ENCODE data around the gene SYP. TPM values are rescaled to one million over a fixed set of nuclear protein-coding genes. Genes with fewer than 3 reads are reported as not detected.

SYP gene
- total RNA-seq, 4 donors from 2014 or later, result 2.0 to 4.4 (median 3.0) TPM; not detected in 1

DNA sequence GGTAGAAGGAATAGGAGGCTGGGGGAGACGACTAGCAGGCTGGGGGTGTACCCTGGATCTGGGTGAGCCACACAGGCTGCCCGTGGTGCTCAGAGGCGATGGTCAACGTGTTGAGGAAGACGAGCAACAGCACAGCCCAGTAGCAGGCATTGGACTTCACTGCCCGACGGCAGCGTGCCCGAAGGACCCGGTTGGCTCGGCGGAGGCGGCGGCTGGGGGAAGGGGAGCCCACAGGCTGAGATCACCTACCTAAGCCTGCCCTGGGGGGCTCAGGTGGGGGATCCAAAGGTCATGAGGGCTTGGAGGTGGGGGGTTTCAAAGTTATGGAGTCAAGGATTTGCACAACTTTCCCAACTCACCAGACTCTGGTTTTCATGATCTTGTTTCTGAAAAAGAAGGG is 25.9 kb upstream of the SYP start:
- DNase-seq, result no peak
- Histone ChIP-seq H3K4me3 (no peak overlapping the region), H3K27me3 (no peaks in the 10 kb centered on the region), H3K36me3 (no peaks in the 10 kb centered on the region), H3K9me3 (no peaks in the 10 kb centered on the region), H3K4me1 (no peaks in the 10 kb centered on the region), H3K27ac (no peak overlapping the region)
- intact Hi-C loops (cut with DNase I; ENCODE audit: low total_unique reads), result no loop called here
- TF ChIP-seq POLR2A (IDR thresholded peaks at IDR 0.05), result no peak
- TF ChIP-seq, protein P1, sequence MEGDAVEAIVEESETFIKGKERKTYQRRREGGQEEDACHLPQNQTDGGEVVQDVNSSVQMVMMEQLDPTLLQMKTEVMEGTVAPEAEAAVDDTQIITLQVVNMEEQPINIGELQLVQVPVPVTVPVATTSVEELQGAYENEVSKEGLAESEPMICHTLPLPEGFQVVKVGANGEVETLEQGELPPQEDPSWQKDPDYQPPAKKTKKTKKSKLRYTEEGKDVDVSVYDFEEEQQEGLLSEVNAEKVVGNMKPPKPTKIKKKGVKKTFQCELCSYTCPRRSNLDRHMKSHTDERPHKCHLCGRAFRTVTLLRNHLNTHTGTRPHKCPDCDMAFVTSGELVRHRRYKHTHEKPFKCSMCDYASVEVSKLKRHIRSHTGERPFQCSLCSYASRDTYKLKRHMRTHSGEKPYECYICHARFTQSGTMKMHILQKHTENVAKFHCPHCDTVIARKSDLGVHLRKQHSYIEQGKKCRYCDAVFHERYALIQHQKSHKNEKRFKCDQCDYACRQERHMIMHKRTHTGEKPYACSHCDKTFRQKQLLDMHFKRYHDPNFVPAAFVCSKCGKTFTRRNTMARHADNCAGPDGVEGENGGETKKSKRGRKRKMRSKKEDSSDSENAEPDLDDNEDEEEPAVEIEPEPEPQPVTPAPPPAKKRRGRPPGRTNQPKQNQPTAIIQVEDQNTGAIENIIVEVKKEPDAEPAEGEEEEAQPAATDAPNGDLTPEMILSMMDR (IDR thresholded peaks at IDR 0.05), result no peak

DNA sequence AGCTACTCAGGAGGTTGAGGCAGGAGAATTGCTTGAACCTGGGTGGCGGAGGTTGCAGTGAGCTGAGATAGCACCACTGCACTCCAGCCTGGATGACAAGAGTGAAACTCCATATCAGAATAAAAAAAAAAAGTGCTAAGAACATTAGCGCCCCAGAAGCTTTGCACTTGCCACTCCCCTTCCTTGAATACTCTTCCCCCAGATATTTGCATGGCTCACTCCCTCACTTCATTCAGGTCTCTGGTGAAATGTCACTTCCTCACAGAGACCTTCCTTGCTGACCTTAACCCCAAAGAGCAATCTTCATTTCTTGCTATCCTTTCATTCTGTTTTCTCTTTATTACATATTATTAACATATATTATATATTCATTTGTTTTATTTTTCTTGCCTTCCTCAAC is 21.9 kb upstream of the SYP start:
- Histone ChIP-seq H3K9me3 (no peaks in the 10 kb centered on the region), H3K36me3 (no peaks in the 10 kb centered on the region), H3K27ac (no peak overlapping the region), H3K4me3 (no peak overlapping the region), H3K4me1 (no peaks in the 10 kb centered on the region), H3K27me3 (no peaks in the 10 kb centered on the region)
- intact Hi-C loops (cut with DNase I; ENCODE audit: low total_unique reads), result no loop called here
- DNase-seq, result no peak
- no peak for TF ChIP-seq POLR2A (IDR thresholded peaks at IDR 0.05)
- TF ChIP-seq, protein P1 (IDR thresholded peaks at IDR 0.05), result no peak

DNA sequence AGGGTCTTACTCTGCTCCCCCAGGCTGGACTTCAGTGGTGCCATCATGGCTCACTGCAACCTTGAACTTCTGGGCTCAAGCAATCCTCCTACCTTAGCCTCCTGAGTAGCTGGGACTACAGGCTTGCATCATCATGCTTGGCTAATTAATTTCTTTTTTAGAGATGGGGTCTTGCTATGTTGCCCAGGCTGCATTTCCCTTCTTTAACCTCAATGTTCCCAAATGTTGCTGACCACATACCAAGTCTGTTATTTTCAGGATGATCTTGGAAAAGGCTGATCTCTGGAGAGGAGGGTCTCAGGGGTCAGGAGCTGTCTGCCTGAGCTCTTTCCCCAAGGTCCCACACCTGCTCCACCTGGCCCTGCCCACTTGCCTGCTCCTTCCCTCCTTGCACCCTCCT is 20.1 kb upstream of the SYP start:
- H3K27me3 ChIP-seq, result no peaks in the 10 kb centered on the region
- H3K4me3 ChIP-seq, result no peak overlapping the region
- intact Hi-C loops (cut with DNase I; ENCODE audit: low total_unique reads), result no loop called here
- no peaks in the 10 kb centered on the region for H3K4me1 ChIP-seq
- no peak overlapping the region for H3K27ac ChIP-seq
- no peaks in the 10 kb centered on the region for H3K36me3 ChIP-seq
- no peak for TF ChIP-seq POLR2A (IDR thresholded peaks at IDR 0.05)
- TF ChIP-seq, protein P1 (IDR thresholded peaks at IDR 0.05), result no peak
- no peaks in the 10 kb centered on the region for H3K9me3 ChIP-seq
- no peak for DNase-seq

GRCh38 chrX:49214996-49215526 is 15.1 kb upstream of the SYP start:
- no peaks in the 10 kb centered on the region for H3K27me3 ChIP-seq
- no peaks in the 10 kb centered on the region for H3K4me1 ChIP-seq
- no peak for TF ChIP-seq POLR2A (IDR thresholded peaks at IDR 0.05)
- TF ChIP-seq, protein P1 (IDR thresholded peaks at IDR 0.05), result no peak
- H3K4me3 ChIP-seq, result no peak overlapping the region
- DNase-seq, result no peak
- H3K36me3 ChIP-seq, result no peaks in the 10 kb centered on the region
- H3K27ac ChIP-seq, result no peak overlapping the region
- intact Hi-C loops (cut with DNase I; ENCODE audit: low total_unique reads), result no loop called here
- no peaks in the 10 kb centered on the region for H3K9me3 ChIP-seq

DNA sequence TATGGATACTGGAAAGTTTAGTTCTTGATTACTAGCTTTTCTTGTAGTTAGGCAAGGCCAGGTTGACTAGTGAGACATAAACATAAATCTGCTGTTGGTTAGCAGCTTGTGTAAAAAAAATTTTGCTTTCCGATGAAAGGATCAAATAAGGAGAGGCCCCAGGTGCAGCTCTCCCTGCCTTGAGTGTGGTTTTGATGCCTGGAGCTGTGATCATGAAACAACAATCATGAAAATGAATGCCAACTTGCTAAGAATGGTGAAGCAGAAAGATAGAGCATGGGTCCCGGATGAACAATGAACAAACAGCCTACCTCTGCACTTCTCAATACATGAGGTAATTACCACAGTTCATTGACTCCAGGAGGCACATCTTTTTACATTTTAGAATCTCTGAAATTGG is 14.4 kb upstream of the SYP start:
- Histone ChIP-seq H3K36me3 (no peaks in the 10 kb centered on the region), H3K27me3 (no peaks in the 10 kb centered on the region), H3K27ac (no peak overlapping the region), H3K9me3 (no peaks in the 10 kb centered on the region), H3K4me1 (no peaks in the 10 kb centered on the region), H3K4me3 (no peak overlapping the region)
- no peak for TF ChIP-seq POLR2A (IDR thresholded peaks at IDR 0.05)
- intact Hi-C loops (cut with DNase I; ENCODE audit: low total_unique reads), result no loop called here
- DNase-seq, result no peak

- no peaks in the 10 kb centered on the region for H3K36me3 ChIP-seq
- H3K9me3 ChIP-seq, result no peaks in the 10 kb centered on the region
- no peaks in the 10 kb centered on the region for H3K4me1 ChIP-seq
- no peaks in the 10 kb centered on the region for H3K27me3 ChIP-seq
- no peak for DNase-seq
- H3K4me3 ChIP-seq, result no peak overlapping the region
- TF ChIP-seq, protein P1 (IDR thresholded peaks at IDR 0.05), result no peak
- TF ChIP-seq POLR2A (IDR thresholded peaks at IDR 0.05), result no peak
- H3K27ac ChIP-seq, result no peak overlapping the region
- intact Hi-C loops (cut with DNase I; ENCODE audit: low total_unique reads), result no loop called here
These were observed 12.9 kb upstream of the SYP start for GRCh38 chrX:49212861-49213260.
